Measurements from ENCODE around the gene NDUFA13. TPM values are rescaled to one million over a fixed set of nuclear protein-coding genes. Genes with fewer than 3 reads are reported as not detected.
A peak's percentile ranks its signal among the peaks of the same experiment; 100 is the strongest.

NDUFA13 gene
- total RNA-seq, 1 experiment from 2014 or later = 489 TPM

DNA sequence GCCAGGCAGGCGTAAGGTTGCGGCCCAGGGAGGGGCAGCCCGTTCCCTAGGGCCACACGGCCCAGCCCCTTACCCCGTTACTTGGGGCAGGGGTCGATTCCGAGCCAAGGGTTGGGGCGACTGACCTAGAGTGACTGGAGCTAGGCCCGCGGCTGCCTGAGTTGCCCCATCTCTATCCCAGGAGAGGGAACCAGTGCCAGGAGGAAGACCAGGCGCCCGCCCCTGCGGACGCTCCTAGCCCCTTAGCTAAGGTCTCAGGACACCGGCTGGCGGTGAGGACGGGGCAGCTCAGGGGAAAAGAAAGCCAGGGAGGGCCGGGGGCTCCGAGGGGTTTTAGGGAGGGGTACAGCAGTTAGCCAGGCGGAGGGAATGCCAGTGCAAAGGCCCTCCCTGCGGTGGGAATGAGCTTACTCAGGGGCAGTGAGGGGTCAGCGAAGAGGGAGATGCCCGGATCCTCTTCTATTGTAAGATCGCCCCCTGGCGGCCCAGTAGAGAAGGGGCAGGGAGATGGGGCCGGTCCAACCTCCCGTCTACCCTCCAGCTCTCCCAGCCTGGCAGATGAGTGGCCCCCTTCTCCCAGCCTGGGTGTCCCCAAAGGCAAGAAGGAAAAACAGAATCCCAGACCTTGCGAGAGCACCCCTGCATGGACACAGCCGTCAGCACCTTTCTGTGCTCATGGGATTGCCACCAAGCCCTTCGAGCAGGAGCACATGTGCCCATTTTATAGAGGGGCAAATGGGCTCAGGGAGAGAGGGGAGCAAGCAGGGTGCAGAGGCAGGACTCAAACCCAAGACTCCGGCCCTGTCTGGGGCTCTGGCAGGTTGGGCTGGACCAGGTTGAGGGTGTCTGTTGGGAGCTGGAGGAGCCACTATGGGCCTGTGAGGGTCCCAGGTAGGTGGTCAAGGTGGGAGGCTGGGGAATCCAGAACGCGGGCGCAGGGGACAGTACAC, 38.3 kb downstream of the NDUFA13 start:
- H2BK20ac ChIP-seq (ENCODE audit: low read depth, low read length, poor library complexity, severe bottlenecking) = no peak overlapping the region
- H3K27me3 ChIP-seq (ENCODE audit: insufficient read depth, low read length) = no peaks in the 10 kb centered on the region
- H3K23ac ChIP-seq (ENCODE audit: insufficient read length, low read depth, low read length) = no peak overlapping the region
- H2BK12ac ChIP-seq (ENCODE audit: insufficient read length, low read depth, low read length) = no peak overlapping the region
- no peak overlapping the region for H3K4ac ChIP-seq (ENCODE audit: low read depth, low read length)
- no peaks in the 10 kb centered on the region for H4K20me1 ChIP-seq (ENCODE audit: control insufficient read depth, insufficient read depth, insufficient read length)
- no CpG with 5 or more reads among the region's 34 CpGs for WGBS (ENCODE audit: extremely low coverage, insufficient read length, low lambda C conversion rate)
- no peak overlapping the region for H4K8ac ChIP-seq (replicated peaks; ENCODE audit: insufficient read length, low read depth, low read length)
- no peak overlapping the region for H3T11ph ChIP-seq (ENCODE audit: low read length)
- TF ChIP-seq, protein P1, sequence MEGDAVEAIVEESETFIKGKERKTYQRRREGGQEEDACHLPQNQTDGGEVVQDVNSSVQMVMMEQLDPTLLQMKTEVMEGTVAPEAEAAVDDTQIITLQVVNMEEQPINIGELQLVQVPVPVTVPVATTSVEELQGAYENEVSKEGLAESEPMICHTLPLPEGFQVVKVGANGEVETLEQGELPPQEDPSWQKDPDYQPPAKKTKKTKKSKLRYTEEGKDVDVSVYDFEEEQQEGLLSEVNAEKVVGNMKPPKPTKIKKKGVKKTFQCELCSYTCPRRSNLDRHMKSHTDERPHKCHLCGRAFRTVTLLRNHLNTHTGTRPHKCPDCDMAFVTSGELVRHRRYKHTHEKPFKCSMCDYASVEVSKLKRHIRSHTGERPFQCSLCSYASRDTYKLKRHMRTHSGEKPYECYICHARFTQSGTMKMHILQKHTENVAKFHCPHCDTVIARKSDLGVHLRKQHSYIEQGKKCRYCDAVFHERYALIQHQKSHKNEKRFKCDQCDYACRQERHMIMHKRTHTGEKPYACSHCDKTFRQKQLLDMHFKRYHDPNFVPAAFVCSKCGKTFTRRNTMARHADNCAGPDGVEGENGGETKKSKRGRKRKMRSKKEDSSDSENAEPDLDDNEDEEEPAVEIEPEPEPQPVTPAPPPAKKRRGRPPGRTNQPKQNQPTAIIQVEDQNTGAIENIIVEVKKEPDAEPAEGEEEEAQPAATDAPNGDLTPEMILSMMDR (conservative IDR thresholded peaks at IDR 0.05) = peak; percentile 96
- H3K4me1 Mint-ChIP-seq = peaks cover 0 to 5% of the 10 kb centered on the region in 2 experiments; a peak in 1 of 4 replicates
- H3K9ac ChIP-seq (ENCODE audit: extremely low read depth, insufficient read length, low read length) = no peak overlapping the region
- no peak overlapping the region for H3K18ac ChIP-seq (ENCODE audit: insufficient read length, low read depth, low read length)
- peaks cover 7% of the 10 kb centered on the region for H3K27me3 Mint-ChIP-seq (ENCODE audit: low read depth)
- H3K4me1 ChIP-seq (ENCODE audit: insufficient read depth, low read length) = no peaks in the 10 kb centered on the region
- H2AFZ ChIP-seq (ENCODE audit: low read length) = no peak overlapping the region
- H3K27ac ChIP-seq (ENCODE audit: insufficient read length, low read depth, low read length) = no peak overlapping the region
- H3K9me3 Mint-ChIP-seq = no peaks in the 10 kb centered on the region; a peak in 1 of 5 replicates
- H3K56ac ChIP-seq (ENCODE audit: insufficient read length, low read depth, low read length) = no peak overlapping the region
- H3K9me3 ChIP-seq (ENCODE audit: control insufficient read depth, low read depth, low read length) = no peaks in the 10 kb centered on the region
- no peak overlapping the region for H2BK15ac ChIP-seq (ENCODE audit: low read depth, low read length)
- H3K4me3 Mint-ChIP-seq = 0 out of 5 replicates have a peak overlapping the region, but pooled peaks of 1 of the 2 experiments have one; percentile 27
- H3K36me3 Mint-ChIP-seq (ENCODE audit: insufficient read depth in 1 of 3, low read depth in 3 of 3) = no peaks in the 10 kb centered on the region; a peak in 1 of 7 replicates
- no peak overlapping the region for H4K5ac ChIP-seq (ENCODE audit: insufficient read length, low read depth, low read length)
- H2AK5ac ChIP-seq (ENCODE audit: insufficient read length, low read length) = no peak overlapping the region
- H3K79me2 ChIP-seq (ENCODE audit: insufficient read depth, low read length) = no peaks in the 10 kb centered on the region
- H3K79me1 ChIP-seq (ENCODE audit: insufficient read depth, low read depth, low read length, poor library complexity, severe bottlenecking) = no peaks in the 10 kb centered on the region
- peak; percentile 82 for DNase-seq
- no peak overlapping the region for H2BK5ac ChIP-seq (ENCODE audit: insufficient read length, low read length)
- H2BK120ac ChIP-seq (ENCODE audit: low read depth, low read length, poor library complexity, severe bottlenecking) = no peak overlapping the region
- no peak overlapping the region; a peak in 1 of 7 replicates for H3K27ac Mint-ChIP-seq
- H3K23me2 ChIP-seq (ENCODE audit: insufficient read length, low read depth, low read length, poor library complexity, severe bottlenecking) = no peaks in the 10 kb centered on the region
- H3K14ac ChIP-seq (ENCODE audit: insufficient read depth, low read length) = no peak overlapping the region
- no peak overlapping the region for H3K4me2 ChIP-seq (ENCODE audit: insufficient read depth, insufficient read length, low read length)
- no peak overlapping the region for H4K91ac ChIP-seq (ENCODE audit: insufficient read length, low read depth, low read length)

Measured in H9 (cell line).